ENCODE measurements around the gene PARD3B. TPM values are rescaled to one million over a fixed set of nuclear protein-coding genes. Genes with fewer than 3 reads are reported as not detected.

The PARD3B gene
- total and polyA plus RNA-seq, 12 donors: 0.46 to 12.4 (median 8.3) TPM

DNA sequence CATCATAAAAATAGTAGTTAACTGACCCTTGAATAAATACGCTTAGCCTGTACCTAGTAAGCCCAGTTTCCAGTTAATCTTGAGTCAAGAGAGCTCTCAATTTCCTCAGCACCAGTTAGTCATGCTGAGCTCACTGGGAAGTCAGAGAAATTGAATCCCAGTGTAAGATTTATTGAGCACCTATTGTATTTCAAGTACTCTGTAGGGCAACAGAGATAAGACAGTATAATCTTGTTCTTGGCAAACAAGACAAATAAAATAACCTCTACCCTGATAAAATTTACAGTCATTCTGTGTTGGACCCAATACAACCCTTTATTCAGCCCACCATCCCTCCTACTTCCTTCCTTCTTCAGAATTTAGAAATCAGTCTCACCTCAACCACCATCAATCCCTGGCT lies 1065.2 kb downstream of the PARD3B start:
- TF ChIP-seq, protein P1, sequence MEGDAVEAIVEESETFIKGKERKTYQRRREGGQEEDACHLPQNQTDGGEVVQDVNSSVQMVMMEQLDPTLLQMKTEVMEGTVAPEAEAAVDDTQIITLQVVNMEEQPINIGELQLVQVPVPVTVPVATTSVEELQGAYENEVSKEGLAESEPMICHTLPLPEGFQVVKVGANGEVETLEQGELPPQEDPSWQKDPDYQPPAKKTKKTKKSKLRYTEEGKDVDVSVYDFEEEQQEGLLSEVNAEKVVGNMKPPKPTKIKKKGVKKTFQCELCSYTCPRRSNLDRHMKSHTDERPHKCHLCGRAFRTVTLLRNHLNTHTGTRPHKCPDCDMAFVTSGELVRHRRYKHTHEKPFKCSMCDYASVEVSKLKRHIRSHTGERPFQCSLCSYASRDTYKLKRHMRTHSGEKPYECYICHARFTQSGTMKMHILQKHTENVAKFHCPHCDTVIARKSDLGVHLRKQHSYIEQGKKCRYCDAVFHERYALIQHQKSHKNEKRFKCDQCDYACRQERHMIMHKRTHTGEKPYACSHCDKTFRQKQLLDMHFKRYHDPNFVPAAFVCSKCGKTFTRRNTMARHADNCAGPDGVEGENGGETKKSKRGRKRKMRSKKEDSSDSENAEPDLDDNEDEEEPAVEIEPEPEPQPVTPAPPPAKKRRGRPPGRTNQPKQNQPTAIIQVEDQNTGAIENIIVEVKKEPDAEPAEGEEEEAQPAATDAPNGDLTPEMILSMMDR (IDR thresholded peaks at IDR 0.05): no peak
- DNase-seq (no peak), ATAC-seq (no peak)
- peaks cover 0 to 6% (median 0%) of the 10 kb centered on the region in 11 donors for H3K9me3 ChIP-seq
- no peak overlapping the region for H3K4me3 ChIP-seq
- no peak overlapping the region for H3K27ac ChIP-seq
- peaks cover 0 to 3% (median 0%) of the 10 kb centered on the region in 9 donors for H3K4me1 ChIP-seq
- intact Hi-C loops (cut with DNase I): no loop called here
- H3K27me3 ChIP-seq: peaks cover 0 to 7% (median 0%) of the 10 kb centered on the region in 7 donors
- no peaks in the 10 kb centered on the region for H3K36me3 ChIP-seq
- 95 to 100% methylated on average over 1 of the region's 1 CpG for WGBS, 2 donors

DNA sequence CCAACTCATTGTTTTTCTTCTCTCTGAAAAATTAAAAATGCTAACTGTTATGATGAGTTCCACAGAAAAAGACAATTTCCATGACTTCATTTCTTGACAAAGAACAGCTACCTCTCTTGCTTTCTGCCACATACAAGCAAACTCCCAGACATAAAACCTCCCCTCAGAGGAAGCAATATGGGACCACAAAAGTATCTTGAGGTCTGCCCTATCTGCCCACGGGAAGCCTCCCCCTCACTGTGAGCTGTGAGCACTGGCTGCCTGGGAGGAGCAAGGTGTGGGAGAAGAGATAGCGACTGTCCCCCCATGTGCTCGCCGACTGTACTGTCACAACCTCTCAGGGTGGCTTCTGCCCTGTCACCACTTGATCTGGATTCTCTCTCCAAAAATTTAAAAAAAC lies 1067.4 kb downstream of the PARD3B start:
- intact Hi-C loops (cut with DNase I): no loop called here
- DNase-seq (no peak), ATAC-seq (no peak)
- 58 to 60% methylated on average over 4 of the region's 4 CpGs for WGBS, 2 donors
- TF ChIP-seq, protein P1 (IDR thresholded peaks at IDR 0.05): no peak
- Histone ChIP-seq H3K27ac (no peak overlapping the region), H3K9me3 (peaks cover 0 to 6% (median 0%) of the 10 kb centered on the region in 11 donors), H3K36me3 (no peaks in the 10 kb centered on the region), H3K4me1 (peaks cover 0 to 3% (median 0%) of the 10 kb centered on the region in 9 donors), H3K4me3 (no peak overlapping the region), H3K27me3 (peaks cover 0 to 7% (median 0%) of the 10 kb centered on the region in 7 donors)

DNA sequence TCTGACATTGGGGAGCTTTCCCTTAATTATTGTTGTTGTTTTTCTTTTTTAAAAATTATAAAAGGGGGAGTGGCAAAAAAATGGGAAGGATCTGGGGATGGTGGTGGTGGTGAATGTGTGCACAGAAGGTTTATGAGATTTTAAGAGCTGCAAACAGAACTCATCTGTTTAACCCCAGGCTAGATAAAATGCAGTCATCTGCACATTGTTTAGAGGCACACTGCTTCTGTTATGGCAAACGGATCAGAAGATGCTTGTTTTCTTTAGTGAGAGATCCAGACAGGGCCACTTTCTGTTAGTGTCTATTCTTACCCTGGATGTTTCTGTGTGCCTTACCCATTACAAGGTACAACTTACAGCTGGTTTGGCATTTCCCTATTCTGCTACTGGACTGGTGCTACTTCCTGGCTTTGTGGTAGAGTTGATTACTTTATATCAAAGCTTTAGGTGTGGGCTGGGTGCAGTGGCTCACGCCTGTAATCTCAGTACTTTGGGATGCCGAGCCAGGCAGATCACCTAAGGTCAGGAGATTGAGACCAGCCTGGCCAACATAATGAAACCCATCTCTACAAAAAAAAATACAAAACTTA lies 1068.8 kb downstream of the PARD3B start:
- TF ChIP-seq, protein P1 (IDR thresholded peaks at IDR 0.05): no peak
- Histone ChIP-seq H3K9me3 (peaks cover 0 to 6% (median 0%) of the 10 kb centered on the region in 11 donors), H3K27ac (no peak overlapping the region), H3K27me3 (peaks cover 0 to 7% (median 0%) of the 10 kb centered on the region in 7 donors), H3K36me3 (no peaks in the 10 kb centered on the region), H3K4me3 (no peak overlapping the region), H3K4me1 (peaks cover 0 to 3% (median 0%) of the 10 kb centered on the region in 9 donors)
- WGBS, 2 donors: 55 to 73% methylated on average over 3 of the region's 3 CpGs
- no peak for DNase-seq
- no peak for ATAC-seq
- intact Hi-C loops (cut with DNase I): no loop called here

DNA sequence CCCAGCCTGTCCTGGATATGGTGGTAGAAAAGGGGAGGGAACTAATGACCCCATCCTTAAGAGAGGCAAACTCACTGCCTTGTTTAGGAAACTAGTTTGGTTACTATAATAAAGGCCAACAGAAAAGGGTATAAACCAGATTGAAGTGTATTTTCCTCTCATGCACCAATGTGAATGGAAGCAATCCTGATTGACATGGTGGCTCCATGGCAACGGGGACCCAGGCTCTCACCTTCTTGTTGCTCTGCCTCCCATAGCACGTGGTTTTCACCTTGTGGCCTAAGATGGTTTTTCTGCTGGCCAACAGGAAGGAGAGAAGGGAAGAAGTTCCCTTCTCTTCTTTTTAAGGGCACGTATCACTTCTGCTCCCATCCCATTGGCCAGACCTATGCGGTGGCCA lies 1069.7 kb downstream of the PARD3B start:
- TF ChIP-seq, protein P1 (IDR thresholded peaks at IDR 0.05): no peak
- H3K27ac ChIP-seq: no peak overlapping the region
- H3K4me1 ChIP-seq: no peaks in the 10 kb centered on the region
- H3K4me3 ChIP-seq: no peak overlapping the region
- peaks cover 0 to 7% (median 0%) of the 10 kb centered on the region in 7 donors for H3K27me3 ChIP-seq
- intact Hi-C loops (cut with DNase I): no loop called here
- no peaks in the 10 kb centered on the region for H3K36me3 ChIP-seq
- no peak for DNase-seq
- no peak for ATAC-seq
- peaks cover 0 to 6% (median 0%) of the 10 kb centered on the region in 11 donors for H3K9me3 ChIP-seq
- WGBS, 2 donors: 83 to 100% methylated on average over 4 of the region's 4 CpGs

Data from heart right ventricle (tissue), 16 donors.